ENCODE results near the gene APBB2.

GRCh38 chr4:40992472-40993295 is 221.7 kb downstream of the APBB2 start:
- TF ChIP-seq SUZ12 (IDR thresholded peaks at IDR 0.05; ENCODE audit: extremely low read depth, insufficient read depth, insufficient read length), result no peak
- no peak for TF ChIP-seq YY1 (IDR thresholded peaks at IDR 0.05; ENCODE audit: insufficient read depth, insufficient read length)
- no peak for TF ChIP-seq ZNF274 (IDR thresholded peaks at IDR 0.05; ENCODE audit: low read depth, low read length)
